Gastrocnemius medialis (tissue), 4 donors: ENCODE results near the gene PCGF1. TPM values are rescaled to one million over a fixed set of nuclear protein-coding genes. Genes with fewer than 3 reads are reported as not detected.

ENCODE experiments used
- ATAC-seq, 2 donors: fragments of 150-250 bp; one replicate each; pipeline ENCODE4 v1.9.1; 2016
- DNase-seq, 2 donors: peaks; one replicate each; pipeline ENCODE4 v3.0.0-alpha.2; 2019
- H3K27ac ChIP-seq, 4 donors: fragments of 200-600 bp; sonication (generic); 1 replicate in 1 of 4; 2 replicates in 3 of 4; pipeline ENCODE4 v1.5.1; 2016 to 2018; ENCODE audit warnings: mild to moderate bottlenecking in 2 of 4, moderate library complexity in 1 of 4
- H3K27me3 ChIP-seq, 3 donors: fragments of 200-600 bp; sonication (generic) in 2 of 3; 1 replicate in 1 of 3; 2 replicates in 2 of 3; pipeline versions ENCODE4 v1.5.1 to v1.6.0; 2016 to 2019; ENCODE audit warnings: mild to moderate bottlenecking in 1 of 3, moderate library complexity in 1 of 3
- H3K36me3 ChIP-seq, 2 donors: fragments of 200-600 bp; sonication (generic) in 1 of 2; one replicate each; pipeline ENCODE4 v1.5.1; 2017 to 2018
- H3K4me1 ChIP-seq, 2 donors: fragments of 200-600 bp; sonication (generic) in 1 of 2; one replicate each; pipeline ENCODE4 v1.5.1; 2016 to 2017; ENCODE audit warnings: mild to moderate bottlenecking in 2 of 2
- H3K4me3 ChIP-seq, 4 donors: fragments of 200-600 bp; sonication (generic) in 3 of 4; 1 replicate in 1 of 4; 2 replicates in 3 of 4; pipeline ENCODE4 v1.5.1; 2016 to 2019; ENCODE audit warnings: mild to moderate bottlenecking in 2 of 4
- H3K9me3 ChIP-seq, 3 donors: fragments of 200-600 bp; sonication (generic) in 2 of 3; 1 replicate in 1 of 3; 2 replicates in 2 of 3; pipeline ENCODE4 v1.5.1; 2016 to 2019
- CTCF ChIP-seq, 5 experiments: fragments of 450-650 bp in 3 of 5; fragments of 200-600 bp in 2 of 5; sonication (generic) in 2 of 5; IDR thresholded peaks in 4 of 5; conservative IDR thresholded peaks in 1 of 5; 1 replicate in 4 of 5; 2 replicates in 1 of 5; pipeline ENCODE4 v1.5.1; 2016 to 2019; ENCODE audit warnings: antibody characterized with exemption in 5 of 5, mild to moderate bottlenecking in 3 of 5, moderate library complexity in 3 of 5
- POLR2A ChIP-seq, 2 donors: fragments of 450-650 bp; IDR thresholded peaks; one replicate each; pipeline ENCODE4 v1.6.1; 2017; ENCODE audit warnings: antibody characterized with exemption in 2 of 2, mild to moderate bottlenecking in 2 of 2, moderate library complexity in 2 of 2
- in situ Hi-C, 4 donors: fragments of 200-750 bp; cut with MboI; loops; one replicate each; pipeline versions ENCODE4 v1.15.0 to v1.8.0; 2017; ENCODE audit warnings: low sequenced_read_pairs in 4 of 4
- intact Hi-C: fragments of 100-400 bp; cut with DNase I; formaldehyde crosslinking; loops from one replicate; pipeline ENCODE4 v1.15.1; 2023; ENCODE audit warnings: low total_unique reads
- total RNA-seq, 4 donors: library from RNA; depleted of rRNA; stranded (reverse); fragments of >200 nt; gene quantifications; one replicate each; pipeline versions ENCODE4 v1.1.0 to v1.2.3, GENCODE V29; 2016

Gene PCGF1
- total RNA-seq, 4 donors from 2014 or later: 14.2 to 23.6 (median 20.0) TPM

DNA sequence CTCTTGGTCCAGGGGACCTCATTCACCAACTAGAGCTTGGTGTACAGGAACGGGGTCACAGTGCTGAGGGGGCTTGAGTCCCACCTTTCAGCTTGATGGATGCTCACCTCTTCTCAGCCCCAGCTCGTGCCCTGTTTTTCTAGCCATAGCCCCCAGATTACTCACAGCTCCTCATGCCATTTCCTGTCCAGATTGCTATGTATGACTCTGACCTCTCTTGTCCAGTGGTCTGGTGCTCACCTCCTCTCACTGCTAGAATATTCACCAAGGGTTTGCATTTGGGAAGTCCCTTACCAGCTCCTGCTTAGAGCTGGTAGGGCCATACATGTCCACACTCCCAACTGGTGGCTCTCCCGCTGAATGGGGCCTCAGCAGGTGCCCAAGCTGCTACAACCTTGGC lies 13.9 kb downstream of the PCGF1 start:
- no peak overlapping the region for H3K4me3 ChIP-seq
- DNase-seq (no peak), ATAC-seq (no peak)
- H3K36me3 ChIP-seq: peaks cover 0 to 51% of the 10 kb centered on the region in 2 donors
- H3K4me1 ChIP-seq: peaks cover 10 to 12% of the 10 kb centered on the region in 2 donors
- H3K9me3 ChIP-seq: no peaks in the 10 kb centered on the region
- TF ChIP-seq CTCF (IDR thresholded peaks at IDR 0.05 in 4 of 5, conservative IDR thresholded peaks at IDR 0.05 in 1 of 5) (no peak), POLR2A (IDR thresholded peaks at IDR 0.05) (no peak)
- peaks cover 12 to 17% (median 17%) of the 10 kb centered on the region in 3 donors for H3K27me3 ChIP-seq
- no peak overlapping the region for H3K27ac ChIP-seq
- intact Hi-C loops (no loop called here), in situ Hi-C loops (no loop called here)

DNA sequence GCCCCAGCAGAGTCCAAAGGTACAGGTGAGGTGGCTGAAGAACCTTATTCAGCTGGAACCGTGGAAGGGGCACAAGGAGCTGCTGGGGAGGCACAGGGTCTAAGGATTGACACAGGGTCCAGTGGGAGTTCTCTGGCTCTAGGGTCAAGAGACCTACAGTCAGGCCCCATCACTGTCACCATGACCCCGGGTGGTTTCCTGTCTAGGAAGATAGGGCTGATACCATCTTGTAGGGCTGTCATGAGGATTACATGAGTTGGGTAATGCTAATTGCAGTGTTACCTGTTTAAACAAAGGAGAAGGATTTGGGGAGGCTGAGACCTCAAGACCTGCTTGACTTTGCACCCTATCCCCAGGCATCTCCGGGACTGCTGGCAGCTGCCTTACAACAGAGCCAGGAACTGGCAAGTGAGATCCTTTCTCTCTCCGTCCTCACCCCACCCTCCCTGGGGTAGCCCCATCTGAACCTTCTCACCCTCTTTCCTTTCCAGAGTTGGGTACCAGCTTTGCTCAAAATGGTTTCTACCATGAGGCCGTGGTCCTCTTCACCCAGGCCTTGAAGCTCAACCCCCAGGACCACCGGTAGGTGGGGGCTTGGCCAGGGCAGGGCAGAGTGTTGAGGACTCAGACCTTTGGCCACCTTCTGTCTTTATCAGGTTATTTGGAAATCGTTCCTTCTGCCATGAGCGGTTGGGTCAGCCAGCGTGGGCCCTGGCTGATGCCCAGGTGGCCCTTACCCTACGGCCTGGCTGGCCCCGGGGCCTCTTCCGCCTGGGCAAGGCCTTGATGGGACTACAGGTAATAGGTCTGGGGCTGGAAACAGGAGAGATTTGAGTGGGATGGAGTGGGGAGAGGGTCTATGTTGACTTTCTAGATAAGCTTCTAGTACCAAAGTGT lies 15.6 kb downstream of the PCGF1 start:
- in situ Hi-C loops: no loop called here
- peaks cover 0 to 51% of the 10 kb centered on the region in 2 donors for H3K36me3 ChIP-seq
- peaks cover 0 to 1% (median under 1%) of the 10 kb centered on the region in 3 donors for H3K27me3 ChIP-seq
- no peak for TF ChIP-seq POLR2A (IDR thresholded peaks at IDR 0.05)
- TF ChIP-seq CTCF (IDR thresholded peaks at IDR 0.05 in 4 of 5, conservative IDR thresholded peaks at IDR 0.05 in 1 of 5): no peak
- DNase-seq (no peak), ATAC-seq (no peak)
- no peaks in the 10 kb centered on the region for H3K9me3 ChIP-seq
- no peak overlapping the region for H3K27ac ChIP-seq
- H3K4me3 ChIP-seq: no peak overlapping the region
- intact Hi-C loops: no loop called here
- H3K4me1 ChIP-seq: no peaks in the 10 kb centered on the region

DNA sequence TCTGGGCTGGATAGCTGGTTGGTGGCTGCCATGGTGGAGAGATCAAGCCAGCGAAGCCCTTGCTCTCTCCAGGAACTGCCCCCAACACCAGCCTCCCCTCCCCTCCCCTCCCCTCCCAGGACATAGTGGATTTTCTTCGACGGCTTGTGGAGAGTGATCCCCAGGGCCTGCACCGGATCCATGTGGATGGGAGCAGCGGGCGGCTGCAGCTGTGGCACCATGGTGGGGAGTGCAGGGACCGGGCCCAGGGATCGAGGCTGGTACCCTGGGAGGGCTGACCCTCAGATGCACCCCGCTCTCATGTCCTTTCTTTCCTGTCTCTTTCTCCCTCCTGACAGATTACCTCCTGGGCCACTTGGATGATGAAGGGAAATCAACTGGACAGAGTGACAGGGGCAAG lies 17.6 kb downstream of the PCGF1 start:
- Histone ChIP-seq H3K4me1 (no peaks in the 10 kb centered on the region), H3K27ac (no peak overlapping the region), H3K27me3 (no peaks in the 10 kb centered on the region), H3K9me3 (no peaks in the 10 kb centered on the region), H3K36me3 (peaks cover 0 to 61% of the 10 kb centered on the region in 2 donors), H3K4me3 (no peak overlapping the region)
- in situ Hi-C loops (loop anchor here in 3 of 4 donors (5.0 to 10.0 kb wide), 2 partner anchors 92 to 95 kb away; no protein-coding TSS in a partner anchor), intact Hi-C loops (no loop called here)
- no peak for TF ChIP-seq POLR2A (IDR thresholded peaks at IDR 0.05)
- TF ChIP-seq CTCF (IDR thresholded peaks at IDR 0.05 in 4 of 5, conservative IDR thresholded peaks at IDR 0.05 in 1 of 5): no peak
- ATAC-seq (no peak), DNase-seq (no peak)

GRCh38 chr2:74488643-74489481 lies 18.6 kb downstream of the PCGF1 start:
- Histone ChIP-seq H3K27ac (no peak overlapping the region), H3K4me3 (no peak overlapping the region), H3K27me3 (no peaks in the 10 kb centered on the region), H3K4me1 (peaks cover 2 to 3% of the 10 kb centered on the region in 2 donors), H3K9me3 (no peaks in the 10 kb centered on the region), H3K36me3 (peaks cover 0 to 54% of the 10 kb centered on the region in 2 donors)
- DNase-seq (no peak), ATAC-seq (no peak)
- intact Hi-C loops: no loop called here
- TF ChIP-seq CTCF (IDR thresholded peaks at IDR 0.05 in 4 of 5, conservative IDR thresholded peaks at IDR 0.05 in 1 of 5) (no peak), POLR2A (IDR thresholded peaks at IDR 0.05) (no peak)
- in situ Hi-C loops: loop anchor here in 3 of 4 donors (5.0 to 10.0 kb wide), 2 partner anchors 93 to 96 kb away; no protein-coding TSS in a partner anchor
